GM12872 (cell line): ENCODE data around the gene TTC24.

Experiments used
- CTCF ChIP-seq: IDR thresholded peaks from 3 replicates; pipeline ENCODE4 v1.5.1; 2011; ENCODE audit warnings: low read depth, mild to moderate bottlenecking, low read length, moderate library complexity; ENCODE audit not compliant: insufficient read depth

TTC24 gene

GRCh38 chr1:156626079-156626438, 46.5 kb downstream of the TTC24 start:
- no peak for TF ChIP-seq CTCF

- peak; percentile 82 for TF ChIP-seq CTCF
Observed at GRCh38 chr1:156627313-156627880, 47.9 kb downstream of the TTC24 start.

GRCh38 chr1:156629823-156630449, 50.4 kb downstream of the TTC24 start:
- TF ChIP-seq CTCF: no peak

GRCh38 chr1:156632355-156632754, 52.8 kb downstream of the TTC24 start:
- no peak for TF ChIP-seq CTCF
